ENCODE results near the gene HNRNPUL2. TPM values are rescaled to one million over a fixed set of nuclear protein-coding genes. Genes with fewer than 3 reads are reported as not detected.
A peak's percentile ranks its signal among the peaks of the same experiment; 100 is the strongest.

Gene HNRNPUL2
- total and polyA plus RNA-seq, 10 donors: 26.4 to 62.8 (median 46.0) TPM

DNA sequence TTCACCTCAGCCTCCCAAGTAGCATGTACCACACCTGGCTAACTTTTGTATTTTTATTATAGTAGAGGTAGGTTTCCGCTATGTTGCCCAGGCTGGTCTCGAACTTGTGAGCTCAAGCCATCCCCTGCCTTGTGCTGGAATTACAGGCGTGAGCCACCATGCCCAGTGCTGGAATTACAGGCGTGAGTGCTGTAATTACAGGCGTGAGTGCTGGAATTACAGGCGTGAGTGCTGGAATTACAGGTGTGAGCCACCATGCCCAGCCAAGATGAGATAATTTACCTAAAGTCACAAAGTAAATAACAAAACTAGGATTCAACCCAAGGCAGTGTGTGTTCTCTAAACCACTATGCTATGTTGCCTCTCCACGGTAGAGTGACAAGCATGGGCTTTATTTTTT, 44.7 kb downstream of the HNRNPUL2 start:
- peaks cover 1 to 10% (median 4%) of the 10 kb centered on the region in 7 donors for H3K27me3 ChIP-seq (replicated peaks in 1 of 7)
- H3K4me1 ChIP-seq: peaks cover 15 to 36% (median 21%) of the 10 kb centered on the region in 6 donors
- H3K9me3 ChIP-seq: no peaks in the 10 kb centered on the region
- H3K27ac ChIP-seq: no peak overlapping the region
- TF ChIP-seq POLR2AphosphoS5 (IDR thresholded peaks at IDR 0.05) (no peak), CTCF (IDR thresholded peaks at IDR 0.05 in 8 of 11, conservative IDR thresholded peaks at IDR 0.05 in 3 of 11) (no peak), POLR2A (IDR thresholded peaks at IDR 0.05) (no peak)
- H3K36me3 ChIP-seq: peaks cover 0 to 6% (median 3%) of the 10 kb centered on the region in 6 donors
- 91 to 96% (median 95%) methylated on average over 7 of the region's 7 CpGs for WGBS, 5 donors
- no peak overlapping the region for H3K4me3 ChIP-seq
- no peak for DNase-seq
- intact Hi-C loops (cut with DNase I; ENCODE audit: low total_unique reads): no loop called here

DNA sequence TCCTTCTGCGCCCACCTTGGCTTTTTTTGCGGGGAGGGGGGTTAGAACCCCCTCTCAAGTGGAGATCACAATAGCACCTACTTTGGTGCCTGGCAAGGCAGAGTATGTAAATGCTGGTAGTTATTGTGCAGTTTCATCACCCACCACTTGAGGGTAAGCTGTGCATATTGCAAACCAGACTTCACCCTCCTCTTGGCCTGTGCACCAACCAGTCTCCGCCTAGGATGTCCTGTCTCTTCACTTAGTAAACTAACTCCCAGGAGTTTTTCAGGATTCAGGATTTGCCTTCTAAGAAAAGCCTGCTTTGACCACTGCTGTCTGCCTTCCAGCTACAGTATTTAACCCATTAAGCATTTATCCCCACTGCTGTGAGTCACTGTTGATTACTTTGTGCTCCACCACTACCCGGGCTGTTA, 46.4 kb downstream of the HNRNPUL2 start:
- WGBS, 5 donors: 44 to 70% (median 59%) methylated on average over 4 of the region's 4 CpGs
- peaks cover 17 to 49% (median 34%) of the 10 kb centered on the region in 6 donors for H3K4me1 ChIP-seq
- no peak for DNase-seq
- intact Hi-C loops (cut with DNase I; ENCODE audit: low total_unique reads): no loop called here
- peaks cover 0 to 23% (median 20%) of the 10 kb centered on the region in 6 donors for H3K36me3 ChIP-seq
- H3K9me3 ChIP-seq: no peaks in the 10 kb centered on the region
- H3K4me3 ChIP-seq: no peak overlapping the region
- no peaks in the 10 kb centered on the region for H3K27me3 ChIP-seq (replicated peaks in 1 of 7)
- TF ChIP-seq CTCF (IDR thresholded peaks at IDR 0.05 in 8 of 11, conservative IDR thresholded peaks at IDR 0.05 in 3 of 11) (peak in 10 of 11 experiments; percentile 10 to 59 (median 47)), POLR2A (IDR thresholded peaks at IDR 0.05) (no peak), POLR2AphosphoS5 (IDR thresholded peaks at IDR 0.05) (no peak)
- H3K27ac ChIP-seq: peak overlapping the region in 3 of 8 donors; percentile 19 to 64 (median 26)

DNA sequence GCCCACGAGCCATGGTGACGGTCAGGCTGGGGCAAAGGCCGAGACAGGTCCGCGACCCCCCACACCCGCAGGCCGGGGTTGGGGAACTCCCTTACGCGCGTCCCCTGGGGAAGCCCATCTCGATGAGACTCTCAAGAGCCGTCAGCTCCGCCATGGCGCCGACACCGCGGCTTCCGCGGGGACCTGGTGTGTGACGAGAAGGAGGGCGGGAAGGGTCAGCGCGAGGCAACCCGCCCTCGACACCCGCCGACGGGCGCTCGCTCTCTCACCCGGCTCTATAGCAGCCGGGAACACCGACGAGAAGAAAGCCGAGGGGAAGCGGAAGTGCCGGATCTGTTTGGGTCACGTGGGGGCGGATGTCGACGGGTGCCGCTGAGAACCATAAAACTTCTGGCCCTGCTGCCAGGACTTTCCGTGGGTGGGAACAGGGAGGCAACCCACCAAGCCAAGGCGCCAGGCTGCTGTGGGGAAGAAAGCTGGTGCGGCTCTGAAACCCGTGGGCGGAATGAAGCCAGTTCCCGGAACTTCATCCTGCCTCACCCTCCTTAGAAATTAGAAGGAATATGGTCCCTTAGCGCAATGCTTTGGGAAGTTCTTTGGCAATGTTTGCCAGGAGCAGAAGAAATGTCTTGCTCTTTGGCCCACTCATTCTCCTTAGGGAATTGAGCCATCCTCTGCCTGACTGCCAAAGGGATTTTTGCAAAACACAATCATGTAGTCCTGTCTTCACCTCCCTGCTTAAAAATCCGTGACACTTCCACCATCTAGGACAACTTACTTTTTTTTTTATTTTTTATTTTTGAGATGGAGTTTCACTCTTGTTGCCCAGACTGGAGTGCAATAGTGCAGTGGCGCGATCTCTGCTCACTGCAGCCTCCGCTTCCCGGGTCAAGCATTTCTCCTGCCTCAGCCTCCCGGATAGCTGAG, 48.2 kb downstream of the HNRNPUL2 start, which contains the start of gene UBXN1:
TSS of gene UBXN1 (minus strand) at position 304 of the 927 bp plus-strand sequence. CDS start at position 154, 150 bp downstream.
- TF ChIP-seq CTCF (IDR thresholded peaks at IDR 0.05 in 8 of 11, conservative IDR thresholded peaks at IDR 0.05 in 3 of 11) (peak in 1 of 11 experiments; percentile 6), POLR2AphosphoS5 (IDR thresholded peaks at IDR 0.05) (peak; percentile 93 to 95 (median 95)), POLR2A (IDR thresholded peaks at IDR 0.05) (no peak)
- intact Hi-C loops (cut with DNase I; ENCODE audit: low total_unique reads): loop anchor here (10.0 kb wide), 1 partner anchor 84 kb away; the partner anchor contains the start of gene TUT1
- H3K4me3 ChIP-seq: peak within 1 kb of the TSS; percentile 77 to 99 (median 96)
- 9 to 20% (median 9%) methylated on average over 21 to 55 of the region's 55 CpGs for WGBS, 5 donors
- peak; percentile 96 for DNase-seq
- H3K27me3 ChIP-seq (replicated peaks in 1 of 7): no peaks in the 10 kb centered on the region
- H3K27ac ChIP-seq: peak within 1 kb of the TSS; percentile 76 to 96 (median 92)
- H3K9me3 ChIP-seq: no peaks in the 10 kb centered on the region
- H3K36me3 ChIP-seq: peaks cover 0 to 41% (median 31%) of the 10 kb centered on the region in 6 donors
- peaks cover 17 to 66% (median 37%) of the 10 kb centered on the region in 6 donors for H3K4me1 ChIP-seq

DNA sequence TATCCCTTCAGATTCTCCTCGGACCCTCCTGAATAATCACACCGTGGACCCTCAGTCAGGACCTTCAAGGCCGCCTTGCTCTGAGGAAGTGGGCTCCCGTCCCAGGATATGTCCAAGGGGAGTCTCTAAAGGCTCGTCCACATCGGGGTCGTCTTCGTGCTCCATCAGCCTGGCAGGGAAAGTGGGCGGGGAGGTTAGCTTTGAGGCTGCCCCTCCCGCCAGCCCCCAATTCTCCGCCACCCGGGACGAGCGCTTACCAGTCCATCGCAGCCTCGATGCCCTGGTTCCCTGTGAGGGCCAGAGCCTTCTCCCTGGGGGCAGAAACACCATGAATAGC, 48.9 kb downstream of the HNRNPUL2 start:
- peak overlapping the region; percentile 77 to 99 (median 96) for H3K4me3 ChIP-seq
- intact Hi-C loops (cut with DNase I; ENCODE audit: low total_unique reads): loop anchor here (10.0 kb wide), 1 partner anchor 84 kb away; the partner anchor contains the start of gene TUT1
- H3K9me3 ChIP-seq: no peaks in the 10 kb centered on the region
- peaks cover 20 to 72% (median 43%) of the 10 kb centered on the region in 6 donors for H3K4me1 ChIP-seq
- peak overlapping the region; percentile 76 to 96 (median 92) for H3K27ac ChIP-seq
- H3K27me3 ChIP-seq (replicated peaks in 1 of 7): no peaks in the 10 kb centered on the region
- WGBS, 5 donors: 2 to 10% (median 4%) methylated on average over 5 to 16 of the region's 16 CpGs
- DNase-seq: no peak
- TF ChIP-seq CTCF (IDR thresholded peaks at IDR 0.05 in 8 of 11, conservative IDR thresholded peaks at IDR 0.05 in 3 of 11): no peak
- TF ChIP-seq POLR2AphosphoS5 (IDR thresholded peaks at IDR 0.05): no peak
- TF ChIP-seq POLR2A (IDR thresholded peaks at IDR 0.05): no peak
- H3K36me3 ChIP-seq: peaks cover 0 to 48% (median 38%) of the 10 kb centered on the region in 6 donors

Measured in spleen (tissue), 11 donors.